CD8-positive, alpha-beta memory T cell (primary cell): Measurements from ENCODE around the gene NCKAP5. TPM values are rescaled to one million over a fixed set of nuclear protein-coding genes. Genes with fewer than 3 reads are reported as not detected.

Source experiments
- CTCF ChIA-PET: fragments of 350-600 bp; sonication (Branson Sonifier 250); formaldehyde crosslinking; loops from one replicate; lab custom pipeline; 2021; ENCODE audit warnings: antibody characterized with exemption; lab: Charles Lee
- POLR2A ChIA-PET: fragments of 350-600 bp; sonication (Branson Sonifier 250); formaldehyde crosslinking; loops from one replicate; lab custom pipeline; 2021; ENCODE audit warnings: antibody characterized with exemption; lab: Charles Lee
- DNase-seq, 5 donors: peaks; one replicate each; pipeline versions ENCODE4 v3.0.0 to v3.0.0-alpha.2; 2020 to 2022; ENCODE audit warnings: mixed read lengths in 1 of 5
- H3K27ac ChIP-seq: one replicate; pipeline ENCODE4 v1.7.0; 2013; ENCODE audit warnings: low read depth, mild to moderate bottlenecking, low read length, moderate library complexity
- H3K27me3 ChIP-seq: 2 replicates; pipeline ENCODE4 v1.7.0; 2013; ENCODE audit warnings: low read length, mild to moderate bottlenecking; ENCODE audit not compliant: insufficient read depth, poor library complexity, severe bottlenecking
- H3K36me3 ChIP-seq: 2 replicates; pipeline ENCODE4 v1.7.0; 2013; ENCODE audit warnings: mild to moderate bottlenecking, low read length, moderate library complexity; ENCODE audit not compliant: insufficient read depth
- H3K4me1 ChIP-seq: 2 replicates; pipeline ENCODE4 v1.7.0; 2013; ENCODE audit warnings: mild to moderate bottlenecking, low read length, moderate library complexity; ENCODE audit not compliant: insufficient read depth
- H3K4me3 ChIP-seq: 2 replicates; pipeline ENCODE4 v1.7.0; 2013; ENCODE audit warnings: mild to moderate bottlenecking, low read length
- H3K9me3 ChIP-seq: 2 replicates; pipeline ENCODE4 v1.7.0; 2013; ENCODE audit warnings: mild to moderate bottlenecking, low read length
- H3K27ac Mint-ChIP-seq, 8 donors: one replicate each; pipeline ENCODE4 v1.8.0; 2020 to 2021; ENCODE audit warnings: mixed read lengths in 8 of 8, mild to moderate bottlenecking in 6 of 8, inconsistent platforms in 3 of 8, moderate library complexity in 3 of 8
- H3K27me3 Mint-ChIP-seq, 2 donors: one replicate each; pipeline ENCODE4 v1.8.0; 2020 to 2021; ENCODE audit warnings: mixed read lengths in 2 of 2, mild to moderate bottlenecking in 1 of 2, moderate library complexity in 1 of 2
- H3K36me3 Mint-ChIP-seq, 3 donors: one replicate each; pipeline ENCODE4 v1.8.0; 2020 to 2021; ENCODE audit warnings: mixed read lengths in 3 of 3, inconsistent platforms in 1 of 3, mild to moderate bottlenecking in 1 of 3
- H3K4me1 Mint-ChIP-seq, 3 donors: one replicate each; pipeline ENCODE4 v1.8.0; 2020 to 2021; ENCODE audit warnings: mixed read lengths in 3 of 3, inconsistent platforms in 1 of 3, mild to moderate bottlenecking in 1 of 3
- H3K4me3 Mint-ChIP-seq, 7 donors: one replicate each; pipeline ENCODE4 v1.8.0; 2020 to 2021; ENCODE audit warnings: mixed read lengths in 7 of 7, mild to moderate bottlenecking in 6 of 7, moderate library complexity in 4 of 7, inconsistent platforms in 2 of 7
- H3K9me3 Mint-ChIP-seq, 5 donors: one replicate each; pipeline ENCODE4 v1.8.0; 2020 to 2022; ENCODE audit warnings: mixed read lengths in 5 of 5, mild to moderate bottlenecking in 3 of 5, moderate library complexity in 2 of 5, inconsistent platforms in 1 of 5
- polyA plus RNA-seq: library from polyadenylated mRNA; unstranded; fragments of 300-500 nt; fragmentation: Illumina TruSeq; gene quantifications from one replicate; pipeline ENCODE4 v1.2.3, GENCODE V29; 2021
- total RNA-seq, 2 experiments: library from RNA; stranded (reverse); gene quantifications; one replicate each; pipeline ENCODE4 v1.2.3, GENCODE V29; 2021

The NCKAP5 gene
- total and polyA plus RNA-seq, 3 experiments from 2014 or later = not detected

- no peaks in the 10 kb centered on the region for H3K9me3 ChIP-seq
- H3K27ac Mint-ChIP-seq = no peak overlapping the region
- no peak overlapping the region for H3K27ac ChIP-seq
- ChIA-PET POLR2A (no interaction called here), CTCF (no interaction called here)
- no peaks in the 10 kb centered on the region for H3K36me3 ChIP-seq
- H3K27me3 Mint-ChIP-seq = peaks cover 2 to 5% of the 10 kb centered on the region in 2 donors
- DNase-seq = no peak
- H3K9me3 Mint-ChIP-seq = peaks cover 0 to 4% (median 0%) of the 10 kb centered on the region in 5 donors
- no peak overlapping the region for H3K4me3 ChIP-seq
- no peak overlapping the region for H3K4me3 Mint-ChIP-seq
- no peaks in the 10 kb centered on the region for H3K4me1 ChIP-seq
- H3K27me3 ChIP-seq = no peaks in the 10 kb centered on the region
- H3K36me3 Mint-ChIP-seq = no peaks in the 10 kb centered on the region
- H3K4me1 Mint-ChIP-seq = no peaks in the 10 kb centered on the region
Measured at GRCh38 chr2:133571249-133571648, 3.0 kb upstream of the NCKAP5 start.

GRCh38 chr2:133570542-133570941 lies 2.3 kb upstream of the NCKAP5 start:
- no peaks in the 10 kb centered on the region for H3K9me3 ChIP-seq
- H3K4me3 ChIP-seq = no peak overlapping the region
- H3K27me3 ChIP-seq = no peaks in the 10 kb centered on the region
- Mint-ChIP-seq H3K27ac (no peak overlapping the region), H3K36me3 (no peaks in the 10 kb centered on the region), H3K27me3 (peaks cover 3 to 9% of the 10 kb centered on the region in 2 donors), H3K9me3 (peaks cover 0 to 4% (median 0%) of the 10 kb centered on the region in 5 donors), H3K4me1 (no peaks in the 10 kb centered on the region), H3K4me3 (no peak overlapping the region)
- H3K4me1 ChIP-seq = no peaks in the 10 kb centered on the region
- H3K27ac ChIP-seq = no peak overlapping the region
- H3K36me3 ChIP-seq = no peaks in the 10 kb centered on the region
- POLR2A ChIA-PET = no interaction called here
- no peak for DNase-seq
- CTCF ChIA-PET = no interaction called here

GRCh38 chr2:133569286-133569830 lies 1.1 kb upstream of the NCKAP5 start:
- Histone ChIP-seq H3K27ac (no peak overlapping the region), H3K36me3 (no peaks in the 10 kb centered on the region), H3K27me3 (no peaks in the 10 kb centered on the region), H3K4me1 (no peaks in the 10 kb centered on the region), H3K4me3 (no peak overlapping the region), H3K9me3 (no peaks in the 10 kb centered on the region)
- no peak overlapping the region for H3K4me3 Mint-ChIP-seq
- H3K36me3 Mint-ChIP-seq = no peaks in the 10 kb centered on the region
- POLR2A ChIA-PET = no interaction called here
- DNase-seq = no peak
- H3K27ac Mint-ChIP-seq = no peak overlapping the region
- peaks cover 0 to 4% (median 0%) of the 10 kb centered on the region in 5 donors for H3K9me3 Mint-ChIP-seq
- H3K4me1 Mint-ChIP-seq = no peaks in the 10 kb centered on the region
- CTCF ChIA-PET = no interaction called here
- peaks cover 4 to 9% of the 10 kb centered on the region in 2 donors for H3K27me3 Mint-ChIP-seq

- Histone ChIP-seq H3K9me3 (no peaks in the 10 kb centered on the region), H3K4me1 (no peaks in the 10 kb centered on the region), H3K27ac (no peak overlapping the region), H3K4me3 (no peak overlapping the region), H3K36me3 (no peaks in the 10 kb centered on the region), H3K27me3 (no peaks in the 10 kb centered on the region)
- Mint-ChIP-seq H3K27me3 (peaks cover 4 to 9% of the 10 kb centered on the region in 2 donors), H3K36me3 (no peaks in the 10 kb centered on the region), H3K4me1 (no peaks in the 10 kb centered on the region), H3K9me3 (peaks cover 0 to 5% (median under 1%) of the 10 kb centered on the region in 5 donors), H3K4me3 (no peak overlapping the region), H3K27ac (no peak overlapping the region)
- POLR2A ChIA-PET = no interaction called here
- DNase-seq = no peak
- CTCF ChIA-PET = no interaction called here
Measured at GRCh38 chr2:133568598-133568997, 335 bp upstream of the NCKAP5 start.

- Mint-ChIP-seq H3K4me3 (no peak overlapping the region), H3K4me1 (no peaks in the 10 kb centered on the region), H3K9me3 (peaks cover 0 to 4% (median 2%) of the 10 kb centered on the region in 5 donors), H3K27ac (no peak overlapping the region), H3K27me3 (peaks cover 3 to 4% of the 10 kb centered on the region in 2 donors), H3K36me3 (no peaks in the 10 kb centered on the region)
- H3K9me3 ChIP-seq = no peaks in the 10 kb centered on the region
- ChIA-PET POLR2A (no interaction called here), CTCF (no interaction called here)
- no peak for DNase-seq
- no peaks in the 10 kb centered on the region for H3K4me1 ChIP-seq
- H3K4me3 ChIP-seq = no peak overlapping the region
- no peak overlapping the region for H3K27ac ChIP-seq
- H3K36me3 ChIP-seq = no peaks in the 10 kb centered on the region
- no peaks in the 10 kb centered on the region for H3K27me3 ChIP-seq
Measured at GRCh38 chr2:133562558-133562957, 5.7 kb downstream of the NCKAP5 start.

GRCh38 chr2:133561045-133561852 lies 7.0 kb downstream of the NCKAP5 start:
- peaks cover 3 to 4% of the 10 kb centered on the region in 2 donors for H3K27me3 Mint-ChIP-seq
- H3K27ac Mint-ChIP-seq = no peak overlapping the region
- ChIA-PET POLR2A (no interaction called here), CTCF (no interaction called here)
- no peak overlapping the region for H3K4me3 Mint-ChIP-seq
- H3K36me3 Mint-ChIP-seq = no peaks in the 10 kb centered on the region
- Histone ChIP-seq H3K4me3 (no peak overlapping the region), H3K36me3 (no peaks in the 10 kb centered on the region), H3K27ac (no peak overlapping the region), H3K9me3 (no peaks in the 10 kb centered on the region), H3K4me1 (no peaks in the 10 kb centered on the region), H3K27me3 (no peaks in the 10 kb centered on the region)
- H3K4me1 Mint-ChIP-seq = no peaks in the 10 kb centered on the region
- H3K9me3 Mint-ChIP-seq = peaks cover 0 to 4% (median 2%) of the 10 kb centered on the region in 5 donors
- no peak for DNase-seq

GRCh38 chr2:133557614-133558013 lies 10.6 kb downstream of the NCKAP5 start:
- no peaks in the 10 kb centered on the region for H3K4me1 ChIP-seq
- no peaks in the 10 kb centered on the region for H3K9me3 ChIP-seq
- ChIA-PET POLR2A (no interaction called here), CTCF (no interaction called here)
- Mint-ChIP-seq H3K9me3 (peaks cover 0 to 4% (median 0%) of the 10 kb centered on the region in 5 donors), H3K4me1 (no peaks in the 10 kb centered on the region), H3K4me3 (no peak overlapping the region), H3K36me3 (no peaks in the 10 kb centered on the region), H3K27ac (no peak overlapping the region), H3K27me3 (no peaks in the 10 kb centered on the region)
- no peaks in the 10 kb centered on the region for H3K36me3 ChIP-seq
- H3K4me3 ChIP-seq = no peak overlapping the region
- no peaks in the 10 kb centered on the region for H3K27me3 ChIP-seq
- no peak for DNase-seq
- no peak overlapping the region for H3K27ac ChIP-seq

GRCh38 chr2:133553838-133554408 lies 14.3 kb downstream of the NCKAP5 start:
- Histone ChIP-seq H3K27me3 (no peaks in the 10 kb centered on the region), H3K4me3 (no peak overlapping the region), H3K27ac (no peak overlapping the region), H3K36me3 (no peaks in the 10 kb centered on the region), H3K9me3 (no peaks in the 10 kb centered on the region), H3K4me1 (no peaks in the 10 kb centered on the region)
- no peaks in the 10 kb centered on the region for H3K36me3 Mint-ChIP-seq
- H3K9me3 Mint-ChIP-seq = peaks cover 0 to 4% (median 0%) of the 10 kb centered on the region in 5 donors
- no peaks in the 10 kb centered on the region for H3K4me1 Mint-ChIP-seq
- CTCF ChIA-PET = no interaction called here
- POLR2A ChIA-PET = no interaction called here
- no peak overlapping the region for H3K4me3 Mint-ChIP-seq
- no peak overlapping the region for H3K27ac Mint-ChIP-seq
- no peak for DNase-seq
- no peaks in the 10 kb centered on the region for H3K27me3 Mint-ChIP-seq
